SK-N-SH (cell line): ENCODE results near the gene ATP2A3. TPM values are rescaled to one million over a fixed set of nuclear protein-coding genes. Genes with fewer than 3 reads are reported as not detected.

Experiments used
- CTCF ChIA-PET: fragments of 300-600, 350-600 bp; formaldehyde crosslinking; extraction: SDS; loops from one replicate; lab custom pipeline; 2021; lab: Yijun Ruan, JAX
- POLR2A ChIA-PET: fragments of 350-600 bp; sonication (Branson Sonifier 250); formaldehyde crosslinking; extraction: SDS; loops from one replicate; lab custom pipeline; 2020; ENCODE audit warnings: antibody characterized with exemption, inconsistent platforms; lab: Yijun Ruan, JAX
- DNase-seq: peaks from one replicate; pipeline ENCODE4 v3.0.0; 2012
- H2AFZ ChIP-seq: fragments of 200-600 bp; sonication (generic); 2 replicates; pipeline ENCODE4 v1.8.1; 2016; ENCODE audit warnings: antibody characterized with exemption, mild to moderate bottlenecking, low read depth
- H3F3A ChIP-seq: fragments of 200-600 bp; sonication (generic); replicated peaks from 2 replicates; pipeline ENCODE3; 2016; ENCODE audit warnings: antibody characterized with exemption, mild to moderate bottlenecking; ENCODE audit not compliant: insufficient read depth
- H3K27ac ChIP-seq, 2 experiments: fragments of 200-500 bp in 1 of 2; fragments of 200-600 bp in 1 of 2; sonication (Bioruptor generic) in 1 of 2; sonication (generic), shearing (Covaris generic) in 1 of 2; 2 replicates each; pipeline versions ENCODE4 v1.5.1 to v1.6.1; 2014 to 2016; ENCODE audit warnings: low read depth in 2 of 2, inconsistent platforms in 1 of 2, low read length in 1 of 2, mild to moderate bottlenecking in 1 of 2, mixed read lengths in 1 of 2
- H3K27me3 ChIP-seq: fragments of 200-600 bp; sonication (generic), shearing (Covaris generic); 2 replicates; pipeline ENCODE4 v1.6.1; 2016; ENCODE audit warnings: mixed run types; ENCODE audit not compliant: insufficient read depth
- H3K36me3 ChIP-seq, 2 experiments: fragments of 200-500 bp in 1 of 2; fragments of 200-600 bp in 1 of 2; sonication (Bioruptor generic) in 1 of 2; sonication (generic) in 1 of 2; replicated peaks in 1 of 2; 2 replicates each; pipeline versions ENCODE3 to v1.5.1; 2014 to 2016; ENCODE audit warnings: low read length in 1 of 2, mild to moderate bottlenecking in 1 of 2; ENCODE audit not compliant: insufficient read depth in 2 of 2, control insufficient read depth in 1 of 2
- H3K4me1 ChIP-seq, 2 experiments: fragments of 200-500 bp in 1 of 2; fragments of 200-600 bp in 1 of 2; sonication (Bioruptor generic) in 1 of 2; sonication (generic), shearing (Covaris generic) in 1 of 2; 2 replicates each; pipeline versions ENCODE4 v1.5.1 to v1.6.1; 2014 to 2016; ENCODE audit warnings: low read depth in 1 of 2, low read length in 1 of 2, mixed run types in 1 of 2; ENCODE audit not compliant: insufficient read depth in 2 of 2, control insufficient read depth in 1 of 2
- H3K4me2 ChIP-seq: fragments of 200-600 bp; sonication (generic), shearing (Covaris generic); 2 replicates; pipeline ENCODE4 v1.6.1; 2017; ENCODE audit warnings: mixed run types
- H3K4me3 ChIP-seq, 2 experiments: fragments of 200-500 bp in 1 of 2; fragments of 200-600 bp in 1 of 2; sonication (Bioruptor generic) in 1 of 2; sonication (generic), shearing (Covaris generic) in 1 of 2; 2 replicates each; pipeline versions ENCODE4 v1.5.1 to v1.8.1; 2014 to 2016; ENCODE audit warnings: low read depth in 2 of 2, inconsistent platforms in 1 of 2, low read length in 1 of 2, mild to moderate bottlenecking in 1 of 2, mixed read lengths in 1 of 2, moderate library complexity in 1 of 2
- H3K79me2 ChIP-seq: fragments of 200-600 bp; sonication (generic); 2 replicates; pipeline ENCODE4 v1.8.1; 2017; ENCODE audit warnings: mild to moderate bottlenecking; ENCODE audit not compliant: insufficient read depth
- H3K9ac ChIP-seq: fragments of 200-600 bp; sonication (generic); 2 replicates; pipeline ENCODE4 v1.6.1; 2017; ENCODE audit warnings: mixed run types
- H3K9me2 ChIP-seq: fragments of 200-600 bp; sonication (generic); 2 replicates; pipeline ENCODE4 v1.6.1; 2017; ENCODE audit warnings: mixed run types
- H3K9me3 ChIP-seq: fragments of 200-600 bp; sonication (generic); 2 replicates; pipeline ENCODE4 v1.6.1; 2017; ENCODE audit warnings: mixed run types, mild to moderate bottlenecking, moderate library complexity
- H4K20me1 ChIP-seq: fragments of 200-600 bp; sonication (generic); 2 replicates; pipeline ENCODE4 v1.6.1; 2017; ENCODE audit warnings: mild to moderate bottlenecking, mixed run types; ENCODE audit not compliant: insufficient read depth
- FOSL2 ChIP-seq: IDR thresholded peaks from 2 replicates; pipeline ENCODE4 v1.4.0; 2012; ENCODE audit warnings: low read depth, mild to moderate bottlenecking, moderate library complexity, borderline replicate concordance
- IRF3 ChIP-seq: fragments of 150-350 bp; IDR thresholded peaks from 2 replicates; pipeline ENCODE4 v1.6.1; 2016; ENCODE audit warnings: mild to moderate bottlenecking, low read depth, low read length
- PBX3 ChIP-seq: IDR thresholded peaks from 2 replicates; pipeline ENCODE4; 2012
- RAD21 ChIP-seq: IDR thresholded peaks from 2 replicates; pipeline ENCODE4 v1.6.1; 2012; ENCODE audit warnings: mild to moderate bottlenecking, low read length
- RCOR1 ChIP-seq: fragments of 150-350 bp; IDR thresholded peaks from 2 replicates; pipeline ENCODE4 v1.6.1; 2017; ENCODE audit warnings: antibody characterized with exemption, low read length
- RFX5 ChIP-seq: IDR thresholded peaks from 2 replicates; pipeline ENCODE4 v1.6.1; 2012; ENCODE audit warnings: mild to moderate bottlenecking, improper control_type of control experiment, low read length
- RXRA ChIP-seq: IDR thresholded peaks from 2 replicates; pipeline ENCODE4 v1.4.0; 2012; ENCODE audit warnings: low read depth, mild to moderate bottlenecking, borderline replicate concordance
- TCF12 ChIP-seq: IDR thresholded peaks from 2 replicates; pipeline ENCODE4 v1.4.0; 2012
- USF1 ChIP-seq: IDR thresholded peaks from 2 replicates; pipeline ENCODE4 v1.4.0; 2012; ENCODE audit warnings: low read depth, borderline replicate concordance
- WGBS: methylation state at CpG from one replicate; pipeline ENCODE4 v1.1.6; 2017; ENCODE audit warnings: low lambda C conversion rate; 5-methylcytosine and 5-hydroxymethylcytosine counted together
- polyA plus RNA-seq, 3 experiments: library from polyadenylated mRNA; depleted of rRNA; stranded (reverse); fragments of >200 nt; gene quantifications; 2 replicates each; pipeline ENCODE4 v1.2.3, GENCODE V29; 2012

Gene ATP2A3
- polyA plus RNA-seq, 1 of the 3 experiments (the other 2 are of a cell fraction) = 2.1 TPM

- H3K9me2 ChIP-seq = no peaks in the 10 kb centered on the region
- no peaks in the 10 kb centered on the region for H3K27me3 ChIP-seq
- peaks cover 9 to 39% of the 10 kb centered on the region in 2 experiments; a peak in 3 of 4 replicates for H3K4me1 ChIP-seq
- H2AFZ ChIP-seq = peak overlapping the region; percentile 88; the same call in 1 of the 2 replicates
- POLR2A ChIA-PET = no interaction called here
- no peak for TF ChIP-seq FOSL2
- TF ChIP-seq TCF12 = no peak
- no peaks in the 10 kb centered on the region for H4K20me1 ChIP-seq
- CTCF ChIA-PET = interaction anchor here (0.8 to 1.7 kb wide), 4 partner anchors 20 to 181 kb away, joined by 3 to 10 read pairs (median 3); partner anchors contain the start of gene NCBP3
- H3F3A ChIP-seq = peaks cover 19% of the 10 kb centered on the region
- H3K4me2 ChIP-seq = peak overlapping the region; percentile 77
- no peak overlapping the region; a peak in 1 of 4 replicates for H3K27ac ChIP-seq
- H3K79me2 ChIP-seq = peaks cover 11% of the 10 kb centered on the region; the same call in 1 of the 2 replicates
- no peaks in the 10 kb centered on the region for H3K36me3 ChIP-seq
- peak overlapping the region; percentile 67; the same call in 1 of the 2 replicates for H3K9ac ChIP-seq
- DNase-seq = no peak
- H3K4me3 ChIP-seq = peak overlapping the region in 1 of 2 experiments; percentile 73; a peak in 2 of 4 replicates
- WGBS = 88% methylated on average over 7 of the region's 7 CpGs
- no peaks in the 10 kb centered on the region for H3K9me3 ChIP-seq
Observed at GRCh38 chr17:3893720-3894116, 70.5 kb downstream of the ATP2A3 start.

GRCh38 chr17:3893003-3893719, 71.1 kb downstream of the ATP2A3 start, which contains the start of gene CAMKK1:
CAMKK1 (minus strand) TSS chr17:3893053; CDS start chr17:3885687, 7,366 bp downstream.
- peak within 1 kb of the TSS; percentile 69 for H3K9ac ChIP-seq
- H3K27ac ChIP-seq = peak within 1 kb of the TSS in 1 of 2 experiments; percentile 72; a peak in 1 of 4 replicates
- TF ChIP-seq RXRA (no peak), PBX3 (peak; percentile 74), RFX5 (no peak), RAD21 (no peak), RCOR1 (0 out of 2 replicates have a peak, but pooled peaks have one; percentile 26), IRF3 (no peak), USF1 (no peak)
- TF ChIP-seq, all 33 proteins: peak for 2
- peak; percentile 99 for DNase-seq
- peaks cover 16% of the 10 kb centered on the region; the same call in 1 of the 2 replicates for H3K79me2 ChIP-seq
- H3F3A ChIP-seq = peaks cover 19% of the 10 kb centered on the region
- H3K4me1 ChIP-seq = peaks cover 9 to 39% of the 10 kb centered on the region in 2 experiments; a peak in 3 of 4 replicates
- H4K20me1 ChIP-seq = no peaks in the 10 kb centered on the region
- 22% methylated on average over 15 of the region's 75 CpGs for WGBS
- peak within 1 kb of the TSS; percentile 96 for H3K4me2 ChIP-seq
- H3K36me3 ChIP-seq = no peaks in the 10 kb centered on the region
- H2AFZ ChIP-seq = peak within 1 kb of the TSS; percentile 88
- ChIA-PET POLR2A (no interaction called here), CTCF (interaction anchor here (1.0 to 1.7 kb wide), 3 partner anchors 21 to 182 kb away, joined by 3 to 10 read pairs (median 3); partner anchors contain the start of gene NCBP3)
- H3K27me3 ChIP-seq = no peaks in the 10 kb centered on the region
- peak within 1 kb of the TSS; percentile 70 to 74 for H3K4me3 ChIP-seq
- no peaks in the 10 kb centered on the region for H3K9me2 ChIP-seq
- no peaks in the 10 kb centered on the region for H3K9me3 ChIP-seq
